ENCODE results near the gene SNRPN. TPM values are rescaled to one million over a fixed set of nuclear protein-coding genes. Genes with fewer than 3 reads are reported as not detected.

Gene SNRPN
- total and polyA plus RNA-seq, 2 of the 4 experiments (the other 2 are of a cell fraction), result 123 to 185 TPM

GRCh38 chr15:24977686-24978085, 22.9 kb downstream of the SNRPN start:
- Histone ChIP-seq H3K18ac (ENCODE audit: low read depth, low read length) (no peak overlapping the region), H3K4me3 (ENCODE audit: insufficient read depth, low read depth, low read length) (no peak overlapping the region), H3K14ac (replicated peaks; ENCODE audit: low read depth, low read length) (no peak overlapping the region), H3K9me1 (ENCODE audit: insufficient read depth, low read length) (no peaks in the 10 kb centered on the region), H3K9ac (ENCODE audit: low read depth, low read length) (no peak overlapping the region), H2AK9ac (replicated peaks; ENCODE audit: low read depth, low read length, poor library complexity) (no peak overlapping the region), H3K4ac (ENCODE audit: low read depth, low read length) (no peak overlapping the region), H4K8ac (ENCODE audit: low read depth in 2 of 2, low read length in 2 of 2) (no peak overlapping the region), H3K9me3 (ENCODE audit: control insufficient read depth, insufficient read depth, low read length) (no peaks in the 10 kb centered on the region), H3K23ac (ENCODE audit: low read depth, low read length) (no peak overlapping the region), H4K91ac (ENCODE audit: insufficient read depth, low read depth, low read length) (no peak overlapping the region), H3K27me3 (ENCODE audit: control insufficient read depth, insufficient read depth, low read length) (no peaks in the 10 kb centered on the region), H2BK120ac (ENCODE audit: low read depth, low read length) (no peak overlapping the region), H3K79me1 (ENCODE audit: low read depth in 1 of 2, low read length in 2 of 2) (0 out of 4 replicates have a peak, but pooled peaks cover 0 to 4% of the 10 kb centered on the region in 2 experiments), H2BK5ac (ENCODE audit: low read depth, low read length, poor library complexity, severe bottlenecking) (no peak overlapping the region), H2AFZ (replicated peaks; ENCODE audit: low read length, poor library complexity) (no peak overlapping the region), H4K20me1 (ENCODE audit: insufficient read depth, low read length) (no peaks in the 10 kb centered on the region), H2BK15ac (ENCODE audit: low read depth, low read length) (no peak overlapping the region), H3K36me3 (ENCODE audit: control insufficient read depth, insufficient read depth, low read length) (peaks cover 34% of the 10 kb centered on the region), H2BK20ac (ENCODE audit: low read depth, low read length) (no peak overlapping the region), H3K4me2 (ENCODE audit: low read depth, low read length) (no peak overlapping the region), H2AK5ac (ENCODE audit: low read depth, low read length) (no peak overlapping the region), H3K4me1 (ENCODE audit: control insufficient read depth, insufficient read depth, low read length) (no peaks in the 10 kb centered on the region), H3K27ac (ENCODE audit: insufficient read depth, low read length) (no peak overlapping the region), H3K56ac (ENCODE audit: extremely low read depth, insufficient read depth, low read length) (no peak overlapping the region), H4K5ac (ENCODE audit: low read depth, low read length) (no peak overlapping the region)
- in situ Hi-C loops (cut with MboI; ENCODE audit: low sequenced_read_pairs), result no loop called here
- TF ChIP-seq MAZ (IDR thresholded peaks at IDR 0.05; ENCODE audit: borderline replicate concordance, low read depth, low read length), result no peak
- no peak for TF ChIP-seq MXI1 (IDR thresholded peaks at IDR 0.05; ENCODE audit: borderline replicate concordance, low read depth, low read length)
- TF ChIP-seq NFE2L2 (IDR thresholded peaks at IDR 0.05; ENCODE audit: low read depth, low read length), result no peak
- TF ChIP-seq CEBPB (IDR thresholded peaks at IDR 0.05; ENCODE audit: low read depth, low read length), result no peak
- TF ChIP-seq RAD21 (IDR thresholded peaks at IDR 0.05; ENCODE audit: low read length), result no peak
- TF ChIP-seq FOS (IDR thresholded peaks at IDR 0.05; ENCODE audit: low read depth, low read length), result no peak
- TF ChIP-seq BHLHE40 (IDR thresholded peaks at IDR 0.05; ENCODE audit: low read depth, low read length), result no peak
- TF ChIP-seq CHD1 (IDR thresholded peaks at IDR 0.05; ENCODE audit: low read depth, low read length), result no peak
- no peak for TF ChIP-seq MAFK (IDR thresholded peaks at IDR 0.05; ENCODE audit: low read depth, low read length)
- TF ChIP-seq RFX5 (IDR thresholded peaks at IDR 0.05; ENCODE audit: low read depth, low read length), result no peak
- POLR2A ChIA-PET (ENCODE audit: unreplicated experiment), result no interaction called here
- intact Hi-C loops (cut with micrococcal nuclease), result no loop called here
- BruUV-seq (replicated peaks), result no TSS peak
- no peak for DNase-seq
- WGBS, 2 experiments (ENCODE audit: extremely low coverage in 2 of 2, insufficient read length in 1 of 2), result no CpG with 5 or more reads among the region's 9 CpGs
- CTCF ChIA-PET, result no interaction called here
- ATAC-seq (ENCODE audit: low read depth), result no peak
- dilution Hi-C loops (cut with HindIII; ENCODE audit: low sequenced_read_pairs, unreplicated experiment), result no loop called here
